ENCODE measurements around the gene IFNLR1.

IFNLR1 gene

GRCh38 chr1:24179251-24179840 is 7.7 kb downstream of the IFNLR1 start:
- Histone ChIP-seq H3K27ac (ENCODE audit: insufficient read depth, low read depth, low read length, poor library complexity, severe bottlenecking) (no peak overlapping the region), H3K9me3 (ENCODE audit: control insufficient read depth, low read length) (no peaks in the 10 kb centered on the region), H3K27me3 (ENCODE audit: control insufficient read depth, insufficient read depth, low read length, poor library complexity, severe bottlenecking) (no peaks in the 10 kb centered on the region), H3K4me1 (ENCODE audit: control insufficient read depth, insufficient read depth, low read length) (no peaks in the 10 kb centered on the region), H3K36me3 (ENCODE audit: control insufficient read depth, insufficient read depth, low read length) (no peaks in the 10 kb centered on the region), H3K4me3 (ENCODE audit: insufficient read depth, low read depth, low read length) (no peak overlapping the region)
- WGBS, 2 experiments: 93 to 95% methylated on average over 10 of the region's 10 CpGs

- WGBS, 2 experiments: 95 to 99% methylated on average over 2 to 3 of the region's 3 CpGs
- H3K27ac ChIP-seq (ENCODE audit: insufficient read depth, low read depth, low read length, poor library complexity, severe bottlenecking): no peak overlapping the region
- no peaks in the 10 kb centered on the region for H3K9me3 ChIP-seq (ENCODE audit: control insufficient read depth, low read length)
- H3K4me1 ChIP-seq (ENCODE audit: control insufficient read depth, insufficient read depth, low read length): no peaks in the 10 kb centered on the region
- H3K4me3 ChIP-seq (ENCODE audit: insufficient read depth, low read depth, low read length): no peak overlapping the region
- no peaks in the 10 kb centered on the region for H3K36me3 ChIP-seq (ENCODE audit: control insufficient read depth, insufficient read depth, low read length)
- no peaks in the 10 kb centered on the region for H3K27me3 ChIP-seq (ENCODE audit: control insufficient read depth, insufficient read depth, low read length, poor library complexity, severe bottlenecking)
Observed at GRCh38 chr1:24178407-24178806, 8.7 kb downstream of the IFNLR1 start.

- Histone ChIP-seq H3K36me3 (ENCODE audit: control insufficient read depth, insufficient read depth, low read length) (no peaks in the 10 kb centered on the region), H3K9me3 (ENCODE audit: control insufficient read depth, low read length) (no peaks in the 10 kb centered on the region), H3K4me1 (ENCODE audit: control insufficient read depth, insufficient read depth, low read length) (no peaks in the 10 kb centered on the region), H3K4me3 (ENCODE audit: insufficient read depth, low read depth, low read length) (no peak overlapping the region), H3K27ac (ENCODE audit: insufficient read depth, low read depth, low read length, poor library complexity, severe bottlenecking) (no peak overlapping the region), H3K27me3 (ENCODE audit: control insufficient read depth, insufficient read depth, low read length, poor library complexity, severe bottlenecking) (no peaks in the 10 kb centered on the region)
- WGBS, 2 experiments: 90 to 96% methylated on average over 10 of the region's 10 CpGs
Observed at GRCh38 chr1:24177161-24177560, 9.9 kb downstream of the IFNLR1 start.

GRCh38 chr1:24175033-24175755 is 11.9 kb downstream of the IFNLR1 start:
- H3K9me3 ChIP-seq (ENCODE audit: control insufficient read depth, low read length): no peaks in the 10 kb centered on the region
- H3K4me3 ChIP-seq (ENCODE audit: insufficient read depth, low read depth, low read length): no peak overlapping the region
- H3K27ac ChIP-seq (ENCODE audit: insufficient read depth, low read depth, low read length, poor library complexity, severe bottlenecking): no peak overlapping the region
- 92 to 93% methylated on average over 6 of the region's 6 CpGs for WGBS, 2 experiments
- H3K4me1 ChIP-seq (ENCODE audit: control insufficient read depth, insufficient read depth, low read length): no peaks in the 10 kb centered on the region
- H3K36me3 ChIP-seq (ENCODE audit: control insufficient read depth, insufficient read depth, low read length): no peaks in the 10 kb centered on the region
- no peaks in the 10 kb centered on the region for H3K27me3 ChIP-seq (ENCODE audit: control insufficient read depth, insufficient read depth, low read length, poor library complexity, severe bottlenecking)

- H3K4me1 ChIP-seq (ENCODE audit: control insufficient read depth, insufficient read depth, low read length): no peaks in the 10 kb centered on the region
- H3K9me3 ChIP-seq (ENCODE audit: control insufficient read depth, low read length): no peaks in the 10 kb centered on the region
- WGBS, 2 experiments: 90 to 93% methylated on average over 5 of the region's 5 CpGs
- H3K27me3 ChIP-seq (ENCODE audit: control insufficient read depth, insufficient read depth, low read length, poor library complexity, severe bottlenecking): no peaks in the 10 kb centered on the region
- no peak overlapping the region for H3K4me3 ChIP-seq (ENCODE audit: insufficient read depth, low read depth, low read length)
- no peaks in the 10 kb centered on the region for H3K36me3 ChIP-seq (ENCODE audit: control insufficient read depth, insufficient read depth, low read length)
- H3K27ac ChIP-seq (ENCODE audit: insufficient read depth, low read depth, low read length, poor library complexity, severe bottlenecking): no peak overlapping the region
Observed at GRCh38 chr1:24173638-24174575, 13.2 kb downstream of the IFNLR1 start.

- H3K27ac ChIP-seq (ENCODE audit: insufficient read depth, low read depth, low read length, poor library complexity, severe bottlenecking): no peak overlapping the region
- no peaks in the 10 kb centered on the region for H3K27me3 ChIP-seq (ENCODE audit: control insufficient read depth, insufficient read depth, low read length, poor library complexity, severe bottlenecking)
- H3K36me3 ChIP-seq (ENCODE audit: control insufficient read depth, insufficient read depth, low read length): no peaks in the 10 kb centered on the region
- no peaks in the 10 kb centered on the region for H3K9me3 ChIP-seq (ENCODE audit: control insufficient read depth, low read length)
- no peaks in the 10 kb centered on the region for H3K4me1 ChIP-seq (ENCODE audit: control insufficient read depth, insufficient read depth, low read length)
- no peak overlapping the region for H3K4me3 ChIP-seq (ENCODE audit: insufficient read depth, low read depth, low read length)
- WGBS, 2 experiments: 93 to 96% methylated on average over 5 of the region's 5 CpGs
Observed at GRCh38 chr1:24172598-24172997, 14.5 kb downstream of the IFNLR1 start.

GRCh38 chr1:24169286-24169685 is 17.8 kb downstream of the IFNLR1 start:
- Histone ChIP-seq H3K4me3 (ENCODE audit: insufficient read depth, low read depth, low read length) (no peak overlapping the region), H3K27me3 (ENCODE audit: control insufficient read depth, insufficient read depth, low read length, poor library complexity, severe bottlenecking) (no peaks in the 10 kb centered on the region)
- WGBS, 2 experiments: 95 to 96% methylated on average over 12 of the region's 12 CpGs

GRCh38 chr1:24168245-24168644 is 18.8 kb downstream of the IFNLR1 start:
- 94 to 97% methylated on average over 7 of the region's 7 CpGs for WGBS, 2 experiments
- no peaks in the 10 kb centered on the region for H3K36me3 ChIP-seq (ENCODE audit: control insufficient read depth, insufficient read depth, low read length)
- H3K9me3 ChIP-seq (ENCODE audit: control insufficient read depth, low read length): no peaks in the 10 kb centered on the region
- no peaks in the 10 kb centered on the region for H3K4me1 ChIP-seq (ENCODE audit: control insufficient read depth, insufficient read depth, low read length)
- no peak overlapping the region for H3K27ac ChIP-seq (ENCODE audit: insufficient read depth, low read depth, low read length, poor library complexity, severe bottlenecking)
- H3K27me3 ChIP-seq (ENCODE audit: control insufficient read depth, insufficient read depth, low read length, poor library complexity, severe bottlenecking): no peaks in the 10 kb centered on the region
- no peak overlapping the region for H3K4me3 ChIP-seq (ENCODE audit: insufficient read depth, low read depth, low read length)

More at GRCh38 chr1:24169286-24169685, 17.8 kb downstream of the IFNLR1 start:
- H3K9me3 ChIP-seq (ENCODE audit: control insufficient read depth, low read length): no peaks in the 10 kb centered on the region
- H3K36me3 ChIP-seq (ENCODE audit: control insufficient read depth, insufficient read depth, low read length): no peaks in the 10 kb centered on the region
- no peaks in the 10 kb centered on the region for H3K4me1 ChIP-seq (ENCODE audit: control insufficient read depth, insufficient read depth, low read length)
- no peak overlapping the region for H3K27ac ChIP-seq (ENCODE audit: insufficient read depth, low read depth, low read length, poor library complexity, severe bottlenecking)

GRCh38 chr1:24167008-24167407 is 20.1 kb downstream of the IFNLR1 start:
- Histone ChIP-seq H3K27me3 (ENCODE audit: control insufficient read depth, insufficient read depth, low read length, poor library complexity, severe bottlenecking) (no peaks in the 10 kb centered on the region), H3K4me3 (ENCODE audit: insufficient read depth, low read depth, low read length) (no peak overlapping the region), H3K9me3 (ENCODE audit: control insufficient read depth, low read length) (no peaks in the 10 kb centered on the region), H3K27ac (ENCODE audit: insufficient read depth, low read depth, low read length, poor library complexity, severe bottlenecking) (no peak overlapping the region), H3K36me3 (ENCODE audit: control insufficient read depth, insufficient read depth, low read length) (no peaks in the 10 kb centered on the region), H3K4me1 (ENCODE audit: control insufficient read depth, insufficient read depth, low read length) (no peaks in the 10 kb centered on the region)
- 70 to 71% methylated on average over 4 of the region's 4 CpGs for WGBS, 2 experiments

GRCh38 chr1:24165500-24165899 is 21.6 kb downstream of the IFNLR1 start:
- Histone ChIP-seq H3K27me3 (ENCODE audit: control insufficient read depth, insufficient read depth, low read length, poor library complexity, severe bottlenecking) (no peaks in the 10 kb centered on the region), H3K4me1 (ENCODE audit: control insufficient read depth, insufficient read depth, low read length) (no peaks in the 10 kb centered on the region), H3K36me3 (ENCODE audit: control insufficient read depth, insufficient read depth, low read length) (no peaks in the 10 kb centered on the region), H3K4me3 (ENCODE audit: insufficient read depth, low read depth, low read length) (no peak overlapping the region), H3K27ac (ENCODE audit: insufficient read depth, low read depth, low read length, poor library complexity, severe bottlenecking) (no peak overlapping the region), H3K9me3 (ENCODE audit: control insufficient read depth, low read length) (no peaks in the 10 kb centered on the region)
- 95 to 100% methylated on average over 2 of the region's 2 CpGs for WGBS, 2 experiments
